Activated B cell treated with CpG ODN at 0.5 μM for 24 hours (primary cell): ENCODE data around the gene FCGR3A. TPM values are rescaled to one million over a fixed set of nuclear protein-coding genes. Genes with fewer than 3 reads are reported as not detected.
A peak's percentile ranks its signal among the peaks of the same experiment; 100 is the strongest.
"Not testable (repeated sequence)": the region's sequence is repeated elsewhere in the genome, so short reads cannot be mapped to it uniquely, and the experiment has no call there.

Experiments used
- ATAC-seq: fragments of 200-7000 bp; cut with Tn5 transposase; one replicate; pipeline ENCODE4 v1.10.0; 2021; ENCODE audit warnings: low read depth, mild to moderate bottlenecking, moderate library complexity
- CTCF ChIA-PET: fragments of 350-600 bp; sonication (Branson Sonifier 250); formaldehyde crosslinking; loops from one replicate; lab custom pipeline; 2021; ENCODE audit warnings: antibody characterized with exemption; lab: Charles Lee
- POLR2A ChIA-PET: fragments of 350-600 bp; sonication (Branson Sonifier 250); formaldehyde crosslinking; loops from one replicate; lab custom pipeline; 2021; ENCODE audit warnings: antibody characterized with exemption; lab: Charles Lee
- DNase-seq: peaks from one replicate; pipeline ENCODE4 v3.0.0; 2022
- H3K27ac Mint-ChIP-seq: one replicate; pipeline ENCODE4 v1.8.0; 2020; ENCODE audit warnings: mixed read lengths
- H3K27me3 Mint-ChIP-seq: one replicate; pipeline ENCODE4 v1.8.0; 2021; ENCODE audit warnings: mixed read lengths
- H3K36me3 Mint-ChIP-seq: one replicate; pipeline ENCODE4 v1.8.0; 2021; ENCODE audit warnings: low read depth, mixed read lengths
- H3K4me1 Mint-ChIP-seq: one replicate; pipeline ENCODE4 v1.8.0; 2021; ENCODE audit warnings: mixed read lengths
- H3K4me3 Mint-ChIP-seq: one replicate; pipeline ENCODE4 v1.8.0; 2020; ENCODE audit warnings: mild to moderate bottlenecking, mixed read lengths
- H3K9me3 Mint-ChIP-seq: one replicate; pipeline ENCODE4 v1.8.0; 2020; ENCODE audit warnings: mixed read lengths
- intact Hi-C: fragments of 100-400 bp; cut with micrococcal nuclease; formaldehyde crosslinking; loops from one replicate; pipeline ENCODE4 v1.15.1; 2024
- total RNA-seq: library from RNA; stranded (reverse); gene quantifications from 2 replicates; pipeline ENCODE4 v1.2.3, GENCODE V29; 2022

Gene FCGR3A
- total RNA-seq, 1 donor from 2014 or later: 0.47 TPM

DNA sequence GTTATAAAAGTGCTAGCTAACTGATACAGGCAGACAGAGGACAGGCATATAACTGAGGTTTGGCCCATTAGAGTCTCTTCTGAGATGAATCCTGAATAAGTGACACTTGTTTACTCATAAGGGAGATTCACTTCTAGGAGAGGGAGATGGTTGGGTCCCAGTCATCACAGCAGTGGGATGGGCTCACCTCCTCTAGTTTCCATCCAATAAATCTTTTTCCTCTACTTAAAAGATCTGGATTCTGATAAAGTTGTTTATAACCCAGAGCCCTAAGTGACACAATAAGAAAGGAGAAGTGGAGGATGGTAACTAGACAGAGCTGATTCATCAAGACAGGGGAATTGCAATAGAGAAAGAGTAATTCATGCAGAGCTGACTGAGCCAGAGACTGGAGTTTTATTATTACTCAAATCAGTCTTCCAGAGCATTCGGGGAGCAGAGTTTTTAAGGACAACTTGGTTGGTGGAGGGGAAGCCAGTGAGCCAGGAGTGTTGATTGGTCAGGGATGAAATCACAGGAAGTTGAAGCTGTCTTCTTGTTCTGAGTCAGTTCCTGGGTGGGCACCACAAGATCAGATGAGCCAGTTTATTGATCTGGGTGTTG lies 5.3 kb upstream of the FCGR3A start:
- DNase-seq, CTCF ChIA-PET, intact Hi-C loops, H3K9me3 Mint-ChIP-seq, POLR2A ChIA-PET, H3K27me3 Mint-ChIP-seq, H3K4me1 Mint-ChIP-seq, H3K36me3 Mint-ChIP-seq: not testable (repeated sequence)
- H3K27ac Mint-ChIP-seq: peak overlapping the region; percentile 51
- ATAC-seq: peak; percentile 91
- H3K4me3 Mint-ChIP-seq: peak overlapping the region; percentile 32

DNA sequence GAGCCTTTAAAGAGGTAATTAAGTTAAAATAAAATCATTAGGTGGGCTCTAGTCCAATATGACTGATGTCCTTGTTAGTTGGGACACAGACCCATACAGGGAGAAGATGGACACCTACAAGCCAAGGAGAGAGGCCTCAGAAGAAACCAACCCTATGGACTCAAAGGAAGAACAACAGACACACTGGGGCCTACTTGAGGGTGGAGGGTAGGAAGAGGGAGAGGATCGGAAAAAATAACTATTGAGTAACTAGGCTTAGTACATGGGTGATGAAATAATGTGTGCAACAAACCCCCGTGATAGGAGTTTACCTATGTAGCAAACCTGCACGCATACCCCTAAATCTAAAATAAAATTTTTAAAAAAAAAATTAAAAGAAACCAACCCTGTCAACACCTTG lies 4.7 kb upstream of the FCGR3A start:
- H3K27me3 Mint-ChIP-seq, POLR2A ChIA-PET, H3K4me3 Mint-ChIP-seq, H3K9me3 Mint-ChIP-seq, H3K4me1 Mint-ChIP-seq, CTCF ChIA-PET, intact Hi-C loops, DNase-seq, H3K36me3 Mint-ChIP-seq, ATAC-seq: not testable (repeated sequence)
- H3K27ac Mint-ChIP-seq: peak overlapping the region; percentile 68

GRCh38 chr1:161553631-161554030 lies 4.0 kb upstream of the FCGR3A start:
- ATAC-seq, H3K4me3 Mint-ChIP-seq, intact Hi-C loops, H3K9me3 Mint-ChIP-seq, CTCF ChIA-PET, POLR2A ChIA-PET, H3K4me1 Mint-ChIP-seq, H3K36me3 Mint-ChIP-seq, H3K27me3 Mint-ChIP-seq, H3K27ac Mint-ChIP-seq, DNase-seq: not testable (repeated sequence)

DNA sequence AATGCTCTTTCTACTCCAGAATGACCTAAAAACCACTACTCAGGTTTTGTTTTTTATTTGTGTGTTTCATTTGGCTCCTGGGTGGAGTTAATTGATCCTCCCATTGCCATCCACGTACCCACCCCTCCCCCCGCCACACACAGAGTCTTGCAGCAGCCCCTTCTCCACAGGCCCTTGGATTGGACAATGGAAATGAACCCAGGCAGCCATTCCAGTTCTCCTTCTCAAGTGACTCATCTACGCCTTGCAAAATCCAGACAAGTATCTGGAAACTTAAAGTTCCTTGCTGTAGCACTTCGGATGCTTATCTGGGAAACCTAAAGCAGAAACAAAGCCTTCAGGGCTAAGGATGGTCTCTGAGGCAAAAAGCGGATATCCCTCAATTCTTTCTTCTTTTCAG lies 1.3 kb upstream of the FCGR3A start:
- H3K9me3 Mint-ChIP-seq, H3K27me3 Mint-ChIP-seq: not testable (repeated sequence)

GRCh38 chr1:161548749-161549406 lies 740 bp downstream of the FCGR3A start:
- DNase-seq, H3K9me3 Mint-ChIP-seq, POLR2A ChIA-PET, H3K27me3 Mint-ChIP-seq, H3K36me3 Mint-ChIP-seq, CTCF ChIA-PET, ATAC-seq, H3K4me3 Mint-ChIP-seq, intact Hi-C loops, H3K27ac Mint-ChIP-seq: not testable (repeated sequence)
- H3K4me1 Mint-ChIP-seq: peaks cover 12% of the 10 kb centered on the region

More for the DNA sequence above, 1.3 kb upstream of the FCGR3A start:
- CTCF ChIA-PET, H3K36me3 Mint-ChIP-seq, H3K27ac Mint-ChIP-seq, DNase-seq, POLR2A ChIA-PET, H3K4me3 Mint-ChIP-seq, ATAC-seq, H3K4me1 Mint-ChIP-seq, intact Hi-C loops: not testable (repeated sequence)

DNA sequence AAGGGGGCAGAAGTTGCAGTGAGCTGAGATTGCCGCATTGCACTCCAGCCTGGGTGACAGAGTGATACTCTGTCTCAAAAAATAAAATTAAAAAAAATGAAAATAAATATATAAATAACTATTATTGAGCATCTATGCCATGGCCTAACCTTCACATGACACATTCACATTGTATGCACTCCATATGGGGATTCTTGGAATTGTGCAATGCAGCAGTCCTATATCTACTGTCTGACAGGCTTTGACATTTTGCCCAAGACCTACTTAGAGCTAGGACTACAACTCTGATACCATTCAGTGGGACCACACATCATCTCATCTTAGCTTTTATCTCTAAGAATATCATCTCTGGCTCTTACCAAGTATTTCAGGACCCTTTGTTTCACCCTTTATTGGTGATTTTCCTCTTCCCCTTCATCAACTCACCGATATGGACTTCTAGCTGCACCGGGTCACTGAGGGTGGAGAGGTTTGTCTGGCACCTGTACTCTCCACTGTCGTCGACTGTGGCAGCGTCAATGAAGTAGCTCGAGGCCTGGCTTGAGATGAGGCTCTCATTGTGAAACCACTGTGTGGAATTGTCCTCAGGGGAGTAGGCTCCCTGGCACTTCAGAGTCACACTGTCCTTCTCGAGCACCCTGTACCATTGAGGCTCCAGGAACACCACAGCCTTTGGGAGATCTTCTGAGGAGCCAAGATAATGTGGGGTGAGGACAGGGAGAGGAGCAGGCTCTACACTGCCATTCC lies 1.4 kb downstream of the FCGR3A start:
- H3K36me3 Mint-ChIP-seq, DNase-seq, H3K27ac Mint-ChIP-seq, CTCF ChIA-PET, H3K27me3 Mint-ChIP-seq, H3K9me3 Mint-ChIP-seq, POLR2A ChIA-PET, H3K4me3 Mint-ChIP-seq, ATAC-seq: not testable (repeated sequence)
- H3K4me1 Mint-ChIP-seq: peaks cover 14% of the 10 kb centered on the region
- intact Hi-C loops: loop anchor here (2.0 kb wide), 1 partner anchor 79 kb away; no protein-coding TSS in a partner anchor

DNA sequence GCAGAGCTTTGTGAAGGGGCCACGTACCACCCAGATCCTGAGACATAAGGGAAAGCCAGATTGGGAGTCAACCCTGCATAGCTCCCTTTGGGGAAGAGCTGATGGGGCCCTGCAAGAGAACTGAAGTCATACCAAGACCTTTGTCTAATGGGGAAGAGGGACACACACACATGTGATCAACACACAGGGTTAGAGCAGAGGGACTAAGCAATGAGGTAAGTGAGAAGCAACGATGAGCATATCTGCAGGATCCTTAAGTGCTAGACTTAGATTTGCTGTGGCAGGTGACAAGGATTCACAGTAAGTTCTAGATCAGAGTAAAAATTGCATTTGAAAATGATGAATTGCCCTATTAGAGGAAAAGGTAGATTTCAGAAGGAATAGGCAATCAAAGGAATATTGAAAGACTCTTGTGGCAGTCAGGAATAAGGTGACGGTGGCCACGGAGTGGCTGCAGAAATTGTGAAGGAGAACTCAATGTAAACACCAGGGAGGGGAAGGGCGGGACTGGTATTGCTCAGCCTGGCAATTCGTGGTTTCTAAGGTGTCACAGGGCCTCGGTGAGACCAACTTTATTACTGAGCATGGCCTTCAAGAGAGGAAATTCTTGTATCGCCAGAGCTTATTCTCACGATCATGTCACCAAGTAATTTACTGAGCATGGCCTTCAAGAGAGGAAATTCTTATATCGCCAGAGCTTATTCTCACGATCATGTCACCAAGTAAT lies 4.5 kb downstream of the FCGR3A start:
- H3K9me3 Mint-ChIP-seq, H3K27me3 Mint-ChIP-seq, POLR2A ChIA-PET, H3K36me3 Mint-ChIP-seq, H3K4me3 Mint-ChIP-seq, ATAC-seq, DNase-seq, CTCF ChIA-PET, intact Hi-C loops: not testable (repeated sequence)
- Mint-ChIP-seq H3K27ac (peak overlapping the region; percentile 70), H3K4me1 (peaks cover 40% of the 10 kb centered on the region)

GRCh38 chr1:161543125-161543524 lies 6.5 kb downstream of the FCGR3A start:
- H3K4me3 Mint-ChIP-seq, H3K27me3 Mint-ChIP-seq, DNase-seq, intact Hi-C loops, POLR2A ChIA-PET, CTCF ChIA-PET, ATAC-seq, H3K9me3 Mint-ChIP-seq, H3K36me3 Mint-ChIP-seq: not testable (repeated sequence)
- H3K27ac Mint-ChIP-seq: peak overlapping the region; percentile 30
- peaks cover 48% of the 10 kb centered on the region for H3K4me1 Mint-ChIP-seq

DNA sequence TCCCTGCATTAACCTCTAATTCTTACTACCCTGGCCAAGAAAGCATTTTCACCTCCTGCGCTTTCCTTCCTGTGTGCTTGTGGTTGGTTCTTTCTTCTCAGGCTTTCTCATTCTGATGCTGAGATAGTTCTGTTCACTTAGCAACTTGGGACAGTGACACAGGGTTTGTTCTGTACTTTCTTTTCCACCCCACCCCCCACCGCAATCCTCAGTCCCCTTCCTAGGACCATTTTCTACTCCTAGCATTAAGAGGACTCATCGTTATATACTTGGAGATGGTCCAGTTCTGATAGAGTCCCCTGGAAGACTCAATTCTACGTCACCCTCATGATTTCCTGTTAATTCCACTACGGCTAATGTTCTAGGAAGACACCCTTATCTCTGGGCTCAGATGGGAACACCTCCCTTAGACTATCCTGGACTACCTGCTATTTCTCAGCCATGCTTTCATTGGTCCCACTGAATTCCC lies 7.5 kb downstream of the FCGR3A start:
- H3K27me3 Mint-ChIP-seq, H3K4me3 Mint-ChIP-seq, intact Hi-C loops, H3K36me3 Mint-ChIP-seq, CTCF ChIA-PET, ATAC-seq, H3K9me3 Mint-ChIP-seq, DNase-seq, POLR2A ChIA-PET: not testable (repeated sequence)
- peak overlapping the region; percentile 37 for H3K27ac Mint-ChIP-seq
- peaks cover 48% of the 10 kb centered on the region for H3K4me1 Mint-ChIP-seq

GRCh38 chr1:161540570-161540960 lies 9.1 kb downstream of the FCGR3A start:
- H3K4me3 Mint-ChIP-seq: peak overlapping the region; percentile 88
- peaks cover 48% of the 10 kb centered on the region for H3K4me1 Mint-ChIP-seq
- H3K9me3 Mint-ChIP-seq, DNase-seq, H3K36me3 Mint-ChIP-seq, H3K27me3 Mint-ChIP-seq: not testable (repeated sequence)
- ATAC-seq: peak; percentile 38
- CTCF ChIA-PET: interaction anchor here (1.5 kb wide), 1 partner anchor 200 kb away, joined by 7 read pairs; no protein-coding TSS in a partner anchor
- intact Hi-C loops: loop anchor here (1.0 to 2.0 kb wide), 3 partner anchors 9 to 141 kb away; no protein-coding TSS in a partner anchor
- POLR2A ChIA-PET: interaction anchor here (1.5 to 1.8 kb wide), 3 partner anchors 10 to 209 kb away, joined by 5 to 15 read pairs (median 6); partner anchors contain the start of gene DUSP12
- H3K27ac Mint-ChIP-seq: peak overlapping the region; percentile 92
